Fibroblast of villous mesenchyme (primary cell): Measurements from ENCODE around the gene SMIM10L1. TPM values are rescaled to one million over a fixed set of nuclear protein-coding genes. Genes with fewer than 3 reads are reported as not detected.

Experiments used
- DNase-seq: peaks from one replicate; pipeline ENCODE4 v3.0.0-alpha.2; 2010; ENCODE audit warnings: low read depth
- H3K4me3 ChIP-seq: 2 replicates; pipeline ENCODE4 v1.5.1; 2011; ENCODE audit warnings: low read depth, mild to moderate bottlenecking, low read length
- CTCF ChIP-seq: IDR thresholded peaks from 2 replicates; pipeline ENCODE4 v1.5.1; 2012; ENCODE audit warnings: low read depth, mild to moderate bottlenecking, low read length; ENCODE audit not compliant: insufficient read depth
- total RNA-seq: library from RNA; depleted of rRNA; stranded (reverse); fragments of >200 nt; gene quantifications from 2 replicates; pipeline ENCODE4 v1.2.3, GENCODE V29; 2012

Gene SMIM10L1
- total RNA-seq, 1 donor: 7.3 TPM

DNA sequence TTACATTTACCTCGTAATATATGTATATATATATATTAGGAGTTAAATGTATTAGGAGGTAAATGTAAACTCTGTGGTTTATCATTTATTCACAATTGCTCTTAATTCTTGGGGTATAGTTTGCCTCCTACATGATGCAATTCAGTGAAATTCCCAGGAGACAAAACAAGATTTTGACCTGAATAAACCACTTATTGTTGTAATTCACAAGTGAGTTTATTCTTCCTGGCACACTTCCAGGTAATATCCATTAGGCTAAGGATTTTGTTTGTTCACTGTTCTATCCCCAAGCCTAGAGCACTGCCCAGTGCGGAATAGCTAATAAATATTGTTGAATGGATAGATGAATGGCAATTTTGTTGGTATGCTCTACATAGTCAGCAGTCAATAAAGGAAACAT is 3.0 kb downstream of the SMIM10L1 start:
- TF ChIP-seq CTCF: no peak
- no peak overlapping the region for H3K4me3 ChIP-seq
- DNase-seq: peak; percentile 22

GRCh38 chr12:11178250-11178649 is 7.3 kb downstream of the SMIM10L1 start:
- no peak for DNase-seq
- H3K4me3 ChIP-seq: no peak overlapping the region
- no peak for TF ChIP-seq CTCF

DNA sequence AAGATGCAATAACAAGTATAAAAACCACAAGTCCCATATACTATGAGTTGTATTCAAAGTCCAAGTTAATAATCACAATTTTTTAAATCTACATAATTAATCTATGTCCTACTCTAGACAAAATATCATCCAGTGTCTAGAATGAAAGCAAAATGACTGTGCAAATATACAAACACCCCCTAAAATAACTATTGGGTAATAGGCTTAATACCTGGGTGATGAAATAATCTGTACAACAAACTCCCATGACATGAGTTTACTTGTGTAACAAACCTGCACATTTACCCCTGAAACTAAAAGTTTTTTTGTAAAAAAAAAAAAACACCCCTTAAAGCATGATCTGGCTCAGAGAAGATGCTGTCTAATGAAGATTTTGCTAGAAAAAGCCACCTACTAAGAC is 11.5 kb downstream of the SMIM10L1 start:
- peak; percentile 10 for DNase-seq
- no peak overlapping the region for H3K4me3 ChIP-seq
- no peak for TF ChIP-seq CTCF

- DNase-seq: no peak
- no peak for TF ChIP-seq CTCF
- H3K4me3 ChIP-seq: no peak overlapping the region
Measured at GRCh38 chr12:11183011-11183410, 12.0 kb downstream of the SMIM10L1 start.

DNA sequence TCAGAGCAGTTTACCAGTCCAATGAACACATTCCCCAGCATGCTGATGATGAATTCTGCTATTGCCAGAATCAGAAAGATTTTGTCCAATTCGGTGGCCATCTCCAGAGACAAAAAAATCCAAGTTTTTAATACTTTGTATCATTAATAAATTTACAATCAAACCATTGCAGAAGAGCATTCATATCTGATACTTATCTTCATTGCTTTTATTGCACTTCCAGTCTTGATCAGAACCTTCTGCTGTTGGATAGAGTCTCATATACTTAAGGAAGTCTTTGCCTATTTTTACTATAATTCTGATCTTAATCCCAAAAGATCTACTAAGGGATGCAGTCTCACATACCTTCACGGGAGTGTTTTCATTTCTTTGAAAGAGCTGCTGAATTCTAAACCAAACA is 15.8 kb downstream of the SMIM10L1 start, which contains the start of gene TAS2R42:
Gene TAS2R42 (minus strand): TSS at position 101 of the 400 bp plus-strand sequence. CDS start 0 bp downstream, at position 101.
- no peak within 1 kb of the TSS for H3K4me3 ChIP-seq
- DNase-seq: no peak
- no peak for TF ChIP-seq CTCF

GRCh38 chr12:11202811-11203210 is 31.8 kb downstream of the SMIM10L1 start:
- no peak for TF ChIP-seq CTCF
- no peak overlapping the region for H3K4me3 ChIP-seq
- DNase-seq: peak; percentile 25

GRCh38 chr12:11204173-11204572 is 33.2 kb downstream of the SMIM10L1 start:
- no peak for DNase-seq
- no peak overlapping the region for H3K4me3 ChIP-seq
- no peak for TF ChIP-seq CTCF
